Measurements from ENCODE around the gene CDCA4.

The CDCA4 gene

DNA sequence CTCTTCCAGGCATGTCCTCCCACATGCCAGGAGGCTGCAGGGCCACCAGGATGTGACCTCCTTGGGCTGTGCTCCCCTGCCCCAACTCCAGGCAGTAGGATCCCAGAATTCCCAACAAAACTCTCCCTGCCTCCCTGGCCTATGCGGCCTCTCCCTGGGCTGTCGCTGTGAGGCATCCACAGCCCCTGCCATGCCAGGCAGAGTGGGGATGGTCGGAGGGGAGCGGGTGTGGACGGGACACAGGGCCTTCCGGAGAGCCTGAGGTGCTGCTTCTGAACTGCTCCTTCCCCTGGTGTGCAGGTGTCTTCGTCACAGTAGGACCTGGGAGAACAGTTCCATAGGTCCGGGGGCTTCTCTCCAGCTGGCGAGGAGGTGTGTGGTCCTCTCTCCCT, 26.0 kb upstream of the CDCA4 start:
- no peak for ATAC-seq (ENCODE audit: insufficient read depth, low read depth)
- H3K36me3 ChIP-seq (ENCODE audit: insufficient read depth, low read length) = no peaks in the 10 kb centered on the region
- no peak overlapping the region for H2AFZ ChIP-seq (ENCODE audit: low read depth, low read length)
- H3K9ac ChIP-seq (ENCODE audit: low read depth, low read length) = no peak overlapping the region
- peaks cover 13% of the 10 kb centered on the region for H3K27me3 ChIP-seq (ENCODE audit: insufficient read depth, low read length, poor library complexity)
- H4K20me1 ChIP-seq (ENCODE audit: insufficient read depth, low read length) = no peaks in the 10 kb centered on the region; the same call in 1 of the 2 replicates
- H3K4me2 ChIP-seq (ENCODE audit: insufficient read depth, low read length) = no peak overlapping the region
- no peak overlapping the region for H3K4me3 ChIP-seq (ENCODE audit: low read depth in 1 of 2, low read length in 2 of 2)
- DNase-seq = no peak
- H3K27ac ChIP-seq (ENCODE audit: low read length) = no peak overlapping the region
- no peaks in the 10 kb centered on the region for H3K9me3 ChIP-seq (ENCODE audit: insufficient read depth, low read length, severe bottlenecking)
- peaks cover 9% of the 10 kb centered on the region for H3K4me1 ChIP-seq (ENCODE audit: insufficient read depth, low read length)
- no peak for TF ChIP-seq EZH2 (IDR thresholded peaks at IDR 0.05; ENCODE audit: borderline replicate concordance, low read depth, low read length, severe bottlenecking)
- TF ChIP-seq, protein P1, sequence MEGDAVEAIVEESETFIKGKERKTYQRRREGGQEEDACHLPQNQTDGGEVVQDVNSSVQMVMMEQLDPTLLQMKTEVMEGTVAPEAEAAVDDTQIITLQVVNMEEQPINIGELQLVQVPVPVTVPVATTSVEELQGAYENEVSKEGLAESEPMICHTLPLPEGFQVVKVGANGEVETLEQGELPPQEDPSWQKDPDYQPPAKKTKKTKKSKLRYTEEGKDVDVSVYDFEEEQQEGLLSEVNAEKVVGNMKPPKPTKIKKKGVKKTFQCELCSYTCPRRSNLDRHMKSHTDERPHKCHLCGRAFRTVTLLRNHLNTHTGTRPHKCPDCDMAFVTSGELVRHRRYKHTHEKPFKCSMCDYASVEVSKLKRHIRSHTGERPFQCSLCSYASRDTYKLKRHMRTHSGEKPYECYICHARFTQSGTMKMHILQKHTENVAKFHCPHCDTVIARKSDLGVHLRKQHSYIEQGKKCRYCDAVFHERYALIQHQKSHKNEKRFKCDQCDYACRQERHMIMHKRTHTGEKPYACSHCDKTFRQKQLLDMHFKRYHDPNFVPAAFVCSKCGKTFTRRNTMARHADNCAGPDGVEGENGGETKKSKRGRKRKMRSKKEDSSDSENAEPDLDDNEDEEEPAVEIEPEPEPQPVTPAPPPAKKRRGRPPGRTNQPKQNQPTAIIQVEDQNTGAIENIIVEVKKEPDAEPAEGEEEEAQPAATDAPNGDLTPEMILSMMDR (IDR thresholded peaks at IDR 0.05; ENCODE audit: borderline replicate concordance, extremely low read depth, low read length, poor library complexity, severe bottlenecking) = no peak
- no peaks in the 10 kb centered on the region for H3K79me2 ChIP-seq (ENCODE audit: insufficient read depth, low read length)

DNA sequence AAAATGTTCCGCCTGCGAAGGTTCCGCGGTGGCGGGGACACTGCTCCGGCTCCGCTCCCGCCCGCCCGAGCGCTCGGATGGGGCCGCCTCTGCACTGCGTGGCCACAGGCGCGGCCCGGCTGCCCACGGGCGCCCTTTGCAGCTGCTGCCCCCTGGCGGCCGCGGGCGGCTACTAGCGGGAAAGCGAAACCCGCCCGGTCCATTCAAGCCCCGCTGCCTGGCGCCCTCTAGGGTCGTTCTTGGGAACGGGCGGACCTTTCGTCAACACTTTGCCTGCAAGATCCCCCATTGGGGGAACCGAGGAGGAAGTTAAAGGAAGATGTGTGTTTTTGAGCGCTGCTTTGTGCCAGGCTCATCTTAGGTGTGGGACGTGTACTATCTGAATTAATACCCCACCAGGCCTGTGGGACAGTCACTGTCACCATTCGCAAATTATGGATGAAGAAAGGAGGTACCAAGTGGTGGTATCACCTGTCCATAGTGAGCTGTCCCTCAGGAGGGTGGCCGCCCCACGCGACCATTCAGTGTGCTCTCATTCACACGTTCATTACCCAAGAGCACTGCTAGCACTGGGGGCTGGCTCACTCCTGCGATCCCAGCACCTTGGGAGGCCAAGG, 24.9 kb upstream of the CDCA4 start:
- Histone ChIP-seq H3K27me3 (ENCODE audit: insufficient read depth, low read length, poor library complexity) (peaks cover 13% of the 10 kb centered on the region), H3K4me3 (ENCODE audit: low read depth in 1 of 2, low read length in 2 of 2) (no peak overlapping the region), H3K9ac (ENCODE audit: low read depth, low read length) (no peak overlapping the region), H3K79me2 (ENCODE audit: insufficient read depth, low read length) (no peaks in the 10 kb centered on the region), H3K9me3 (ENCODE audit: insufficient read depth, low read length, severe bottlenecking) (no peaks in the 10 kb centered on the region), H3K4me2 (ENCODE audit: insufficient read depth, low read length) (peak overlapping the region; percentile 31), H3K27ac (ENCODE audit: low read length) (no peak overlapping the region), H4K20me1 (ENCODE audit: insufficient read depth, low read length) (no peaks in the 10 kb centered on the region; the same call in 1 of the 2 replicates), H3K36me3 (ENCODE audit: insufficient read depth, low read length) (no peaks in the 10 kb centered on the region), H3K4me1 (ENCODE audit: insufficient read depth, low read length) (peaks cover 9% of the 10 kb centered on the region), H2AFZ (ENCODE audit: low read depth, low read length) (peak overlapping the region; percentile 56)
- DNase-seq (peak; percentile 88), ATAC-seq (ENCODE audit: insufficient read depth, low read depth) (peak; percentile 92)
- no peak for TF ChIP-seq EZH2 (IDR thresholded peaks at IDR 0.05; ENCODE audit: borderline replicate concordance, low read depth, low read length, severe bottlenecking)
- TF ChIP-seq, protein P1 (IDR thresholded peaks at IDR 0.05; ENCODE audit: borderline replicate concordance, extremely low read depth, low read length, poor library complexity, severe bottlenecking) = peak; percentile 99

DNA sequence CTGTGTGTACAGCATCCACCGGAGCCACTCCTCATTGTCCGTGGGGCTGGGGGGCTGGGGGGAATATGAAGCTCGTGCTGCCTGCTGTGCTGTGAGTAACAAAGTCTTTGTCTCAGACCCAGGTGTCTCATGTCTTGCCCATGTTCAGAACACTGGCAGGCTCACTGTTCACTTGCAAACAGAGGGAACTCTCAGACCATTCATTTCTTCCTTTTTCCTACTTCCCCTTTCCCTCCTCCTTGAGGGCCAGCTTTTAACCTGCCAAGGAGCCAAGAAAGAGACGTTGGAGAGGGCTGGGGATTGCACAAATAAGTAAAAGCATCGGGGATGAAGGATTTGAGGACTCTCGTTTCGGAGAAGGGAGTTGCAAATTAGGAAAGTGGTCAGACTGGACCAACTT, 22.8 kb upstream of the CDCA4 start:
- TF ChIP-seq, protein P1 (IDR thresholded peaks at IDR 0.05; ENCODE audit: borderline replicate concordance, extremely low read depth, low read length, poor library complexity, severe bottlenecking) = no peak
- TF ChIP-seq EZH2 (IDR thresholded peaks at IDR 0.05; ENCODE audit: borderline replicate concordance, low read depth, low read length, severe bottlenecking) = no peak
- ATAC-seq (ENCODE audit: insufficient read depth, low read depth) (no peak), DNase-seq (no peak)
- Histone ChIP-seq H2AFZ (ENCODE audit: low read depth, low read length) (no peak overlapping the region), H3K27me3 (ENCODE audit: insufficient read depth, low read length, poor library complexity) (peaks cover 13% of the 10 kb centered on the region), H3K36me3 (ENCODE audit: insufficient read depth, low read length) (no peaks in the 10 kb centered on the region), H3K79me2 (ENCODE audit: insufficient read depth, low read length) (no peaks in the 10 kb centered on the region), H3K9ac (ENCODE audit: low read depth, low read length) (no peak overlapping the region), H3K9me3 (ENCODE audit: insufficient read depth, low read length, severe bottlenecking) (no peaks in the 10 kb centered on the region), H3K4me2 (ENCODE audit: insufficient read depth, low read length) (no peak overlapping the region), H3K27ac (ENCODE audit: low read length) (no peak overlapping the region), H3K4me3 (ENCODE audit: low read depth in 1 of 2, low read length in 2 of 2) (no peak overlapping the region), H3K4me1 (ENCODE audit: insufficient read depth, low read length) (peaks cover 9% of the 10 kb centered on the region), H4K20me1 (ENCODE audit: insufficient read depth, low read length) (no peaks in the 10 kb centered on the region)
